A549 treated with DMSO at 1 μM for 4 hours (cell line): ENCODE data around the gene SPEG. TPM values are rescaled to one million over a fixed set of nuclear protein-coding genes. Genes with fewer than 3 reads are reported as not detected.

ENCODE experiments used
- total RNA-seq: library from RNA; stranded (reverse); fragments of 200-300 nt; extraction: Qiagen RNA extraction; gene quantifications from 5 replicates; pipeline ENCODE4 v1.2.3, GENCODE V29; 2022; ENCODE audit warnings: low read depth

SPEG gene
- total RNA-seq: 5.8 to 8.1 TPM (median 6.6 TPM) in 5 replicates

GRCh38 chr2:219434718-219435525, at the start of gene SPEG:
Gene SPEG (plus strand): TSS chr2:219434843. CDS start chr2:219434978, 135 bp downstream.

GRCh38 chr2:219387306-219388120, 47.1 kb upstream of the SPEG start, which contains the start of gene DNPEP:
Gene DNPEP (minus strand): TSS chr2:219387912. CDS start chr2:219387794, 118 bp downstream.

GRCh38 chr2:219418155-219419011, 16.3 kb upstream of the SPEG start, which contains the start of gene DES:
Gene DES (plus strand): TSS chr2:219418377. CDS start chr2:219418463, 86 bp downstream.

GRCh38 chr2:219498280-219499057, 63.8 kb downstream of the SPEG start, which contains the start of gene GMPPA:
Gene GMPPA (plus strand): TSS chr2:219498891. CDS start chr2:219499976, 1,085 bp downstream.

DNA sequence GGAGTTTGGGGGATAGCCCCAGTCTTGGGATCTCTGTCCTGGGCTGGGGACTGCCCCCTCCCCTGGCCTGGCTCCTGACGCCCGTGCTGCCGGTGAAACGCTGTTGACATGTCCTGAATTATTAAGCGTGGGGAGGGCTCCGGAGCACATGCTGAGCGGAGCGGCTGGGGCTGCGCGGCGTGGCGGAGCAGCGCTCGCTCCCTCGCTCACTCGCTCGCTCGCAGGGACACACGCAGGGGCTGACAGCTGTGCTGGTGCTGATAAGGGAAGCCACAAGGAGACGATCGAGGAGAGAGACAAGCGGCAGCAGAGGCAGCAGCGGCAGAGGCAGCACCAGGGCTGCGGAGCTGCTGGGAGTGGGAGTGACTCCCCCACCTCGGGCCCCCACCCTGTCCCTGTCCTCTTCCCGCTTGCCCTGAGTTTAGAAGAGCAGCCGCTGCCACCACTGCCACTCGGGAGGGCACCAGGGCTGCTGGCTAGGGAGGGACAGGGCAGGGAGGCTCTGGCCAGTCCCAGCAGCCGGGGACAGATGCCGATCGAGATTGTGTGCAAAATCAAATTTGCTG, 79.6 kb downstream of the SPEG start, which contains the start of gene ASIC4:
TSS of gene ASIC4 (plus strand) at position 287 of the 566 bp plus-strand sequence. CDS start at position 530, 243 bp downstream.

GRCh38 chr2:219543596-219544358, 109.1 kb downstream of the SPEG start, which contains the start of the genes CHPF and TMEM198:
Gene CHPF (minus strand): TSS chr2:219543809. CDS start chr2:219543538, 271 bp downstream.
Gene TMEM198 (plus strand): TSS chr2:219544028. CDS start chr2:219544728, 700 bp downstream.

Other genes starting within 250 kb of the SPEG start
- 18.0 to 22.8 TPM (median 19.9 TPM) in 5 replicates for gene ZFAND2B, start 228.1 kb upstream of the SPEG start, total RNA-seq
- 24.1 to 39.3 TPM (median 33.7 TPM) in 5 replicates for gene ABCB6, start 215.9 kb upstream of the SPEG start, total RNA-seq
- gene ATG9A, start 205.2 kb upstream of the SPEG start, total RNA-seq: 47.0 to 55.9 TPM (median 49.7 TPM) in 5 replicates
- gene ANKZF1, start 205.0 kb upstream of the SPEG start, total RNA-seq: 16.2 to 23.2 TPM (median 20.9 TPM) in 5 replicates
- gene GLB1L, start 189.4 kb upstream of the SPEG start, total RNA-seq: 5.1 to 6.7 TPM (median 6.1 TPM) in 5 replicates
- 25.0 to 30.5 TPM (median 29.4 TPM) in 5 replicates for gene STK16, start 189.4 kb upstream of the SPEG start, total RNA-seq
- 0.26 to 0.46 TPM (median 0.31 TPM) in 5 replicates for gene TUBA4B, start 181.6 kb upstream of the SPEG start, total RNA-seq
- gene TUBA4A, start 180.9 kb upstream of the SPEG start, total RNA-seq: 365 to 546 TPM (median 419 TPM) in 5 replicates
- gene DNAJB2, start 155.5 kb upstream of the SPEG start, total RNA-seq: 46.4 to 58.3 TPM (median 54.4 TPM) in 5 replicates
- 1.3 to 2.2 TPM (median 1.9 TPM) in 5 replicates for gene PTPRN, start 125.4 kb upstream of the SPEG start, total RNA-seq
- not detected in 5 replicates for gene RESP18, start 102.1 kb upstream of the SPEG start, total RNA-seq
- 61.9 to 65.8 TPM (median 64.1 TPM) in 5 replicates for gene DNPEP, start 46.9 kb upstream of the SPEG start, total RNA-seq
- 0.08 to 0.09 TPM in 2 of 5 replicates, not detected in the others for gene DES, start 16.5 kb upstream of the SPEG start, total RNA-seq
- gene GMPPA, start 64.0 kb downstream of the SPEG start, total RNA-seq: 35.1 to 37.4 TPM (median 37.1 TPM) in 5 replicates
- gene ASIC4, start 79.6 kb downstream of the SPEG start, total RNA-seq: 0.02 to 0.09 TPM (median 0.07 TPM) in 4 of 5 replicates, not detected in the other
- gene CHPF, start 109.0 kb downstream of the SPEG start, total RNA-seq: 21.7 to 32.2 TPM (median 29.1 TPM) in 5 replicates
- 0.54 to 1.3 TPM (median 0.95 TPM) in 5 replicates for gene TMEM198, start 109.2 kb downstream of the SPEG start, total RNA-seq
- gene OBSL1, start 136.7 kb downstream of the SPEG start, total RNA-seq: 17.7 to 24.2 TPM (median 20.1 TPM) in 5 replicates
- gene INHA, start 137.5 kb downstream of the SPEG start, total RNA-seq: 0.38 to 0.57 TPM (median 0.52 TPM) in 5 replicates
- 15.2 to 21.1 TPM (median 19.5 TPM) in 5 replicates for gene STK11IP, start 163.0 kb downstream of the SPEG start, total RNA-seq
- gene SLC4A3, start 192.8 kb downstream of the SPEG start, total RNA-seq: 2.8 to 3.6 TPM (median 2.8 TPM) in 5 replicates